ENCODE measurements around the gene CDH4. TPM values are rescaled to one million over a fixed set of nuclear protein-coding genes. Genes with fewer than 3 reads are reported as not detected.

CDH4 gene
- total and polyA plus RNA-seq, 2 donors (not counting 1 experiment from before 2014, with no cell fraction given) = not detected

- Histone ChIP-seq H3K4me2 (replicated peaks; ENCODE audit: low read depth, low read length, poor library complexity, severe bottlenecking) (no peak overlapping the region), H3K27me3 (replicated peaks in 1 of 4; ENCODE audit: control extremely low read depth in 1 of 4, control insufficient read depth in 3 of 4, insufficient read depth in 4 of 4, low read length in 3 of 4) (no peaks in the 10 kb centered on the region), H2AFZ (ENCODE audit: insufficient read depth, low read depth, low read length, poor library complexity, severe bottlenecking) (no peak overlapping the region), H3K9ac (ENCODE audit: low read length) (no peak overlapping the region), H4K20me1 (ENCODE audit: control insufficient read depth, insufficient read depth, low read length, poor library complexity, severe bottlenecking) (no peaks in the 10 kb centered on the region), H3K79me2 (ENCODE audit: control insufficient read depth, insufficient read depth, low read length) (no peaks in the 10 kb centered on the region), H3K9me3 (ENCODE audit: control extremely low read depth in 1 of 3, control insufficient read depth in 2 of 3, insufficient read depth in 1 of 3, low read length in 2 of 3) (peaks cover 0 to 30% (median 0%) of the 10 kb centered on the region in 3 donors), H3K4me1 (ENCODE audit: control insufficient read depth in 2 of 2, insufficient read depth in 2 of 2, low read length in 2 of 2) (no peaks in the 10 kb centered on the region), H3K27ac (ENCODE audit: low read length in 2 of 2) (no peak overlapping the region), H3K36me3 (replicated peaks in 1 of 2; ENCODE audit: control extremely low read depth in 1 of 2, control insufficient read depth in 1 of 2, extremely low read depth in 1 of 2, insufficient read depth in 2 of 2, low read length in 1 of 2) (no peaks in the 10 kb centered on the region), H3K4me3 (ENCODE audit: control extremely low read depth in 1 of 5, extremely low read depth in 1 of 5, insufficient read depth in 1 of 5, low read depth in 2 of 5, low read length in 4 of 5) (no peak overlapping the region)
- ChIA-PET CTCF (no interaction called here), POLR2A (no interaction called here)
- no peak overlapping the region for H3K27ac Mint-ChIP-seq
- no peaks in the 10 kb centered on the region for H3K27me3 Mint-ChIP-seq
- no peak overlapping the region for H3K4me3 Mint-ChIP-seq
- 87% methylated on average over 25 of the region's 28 CpGs for WGBS (ENCODE audit: insufficient coverage)
- no peak for TF ChIP-seq EZH2 (IDR thresholded peaks at IDR 0.05; ENCODE audit: borderline replicate concordance, insufficient read depth, low read depth, low read length, poor library complexity, severe bottlenecking)
- TF ChIP-seq CTCF (IDR thresholded peaks at IDR 0.05) = no peak
- H3K4me1 Mint-ChIP-seq = no peaks in the 10 kb centered on the region
- DNase-seq = no peak
- intact Hi-C loops (cut with micrococcal nuclease) = no loop called here
- no peaks in the 10 kb centered on the region for H3K9me3 Mint-ChIP-seq (ENCODE audit: insufficient read depth)
- ATAC-seq (ENCODE audit: low read depth) = no peak
Measured at GRCh38 chr20:61728786-61729770, 477.0 kb downstream of the CDH4 start.

All from B cell (primary cell).